Activated naive CD4-positive, alpha-beta T cell treated with anti-CD3 and anti-CD28 coated beads for 36 hours (primary cell): ENCODE data around the gene SKIC2. TPM values are rescaled to one million over a fixed set of nuclear protein-coding genes. Genes with fewer than 3 reads are reported as not detected.
A peak's percentile ranks its signal among the peaks of the same experiment; 100 is the strongest.
"Not testable (repeated sequence)": the region's sequence is repeated elsewhere in the genome, so short reads cannot be mapped to it uniquely, and the experiment has no call there.

Experiments
- CTCF ChIA-PET: fragments of 350-600 bp; sonication (Branson Sonifier 250); formaldehyde crosslinking; loops from one replicate; lab custom pipeline; 2021; ENCODE audit warnings: antibody characterized with exemption; lab: Charles Lee
- DNase-seq: peaks from one replicate; pipeline ENCODE4 v3.0.0-alpha.2; 2020
- H3K27ac Mint-ChIP-seq: one replicate; pipeline ENCODE4 v1.8.0; 2021; ENCODE audit warnings: mild to moderate bottlenecking, mixed read lengths
- H3K27me3 Mint-ChIP-seq: one replicate; pipeline ENCODE4 v1.8.0; 2021; ENCODE audit warnings: low read depth, mixed read lengths
- H3K36me3 Mint-ChIP-seq: one replicate; pipeline ENCODE4 v1.8.0; 2021; ENCODE audit warnings: low read depth, mixed read lengths
- H3K4me1 Mint-ChIP-seq: one replicate; pipeline ENCODE4 v1.8.0; 2021; ENCODE audit warnings: low read depth, mixed read lengths
- H3K4me3 Mint-ChIP-seq: one replicate; pipeline ENCODE4 v1.8.0; 2021; ENCODE audit warnings: mild to moderate bottlenecking, moderate library complexity, mixed read lengths
- H3K9me3 Mint-ChIP-seq: one replicate; pipeline ENCODE4 v1.8.0; 2021; ENCODE audit warnings: mixed read lengths
- intact Hi-C: fragments of 100-400 bp; cut with micrococcal nuclease; formaldehyde crosslinking; loops from one replicate; pipeline ENCODE4 v1.15.1; 2023
- total RNA-seq, 2 experiments: library from RNA; stranded (reverse); gene quantifications; one replicate each; pipeline ENCODE4 v1.2.3, GENCODE V29; 2021

Gene SKIC2
- total RNA-seq: 100 to 1,000 TPM in 1 of 2 experiments, 10 to 100 TPM in 1; 93.6 to 101 TPM

DNA sequence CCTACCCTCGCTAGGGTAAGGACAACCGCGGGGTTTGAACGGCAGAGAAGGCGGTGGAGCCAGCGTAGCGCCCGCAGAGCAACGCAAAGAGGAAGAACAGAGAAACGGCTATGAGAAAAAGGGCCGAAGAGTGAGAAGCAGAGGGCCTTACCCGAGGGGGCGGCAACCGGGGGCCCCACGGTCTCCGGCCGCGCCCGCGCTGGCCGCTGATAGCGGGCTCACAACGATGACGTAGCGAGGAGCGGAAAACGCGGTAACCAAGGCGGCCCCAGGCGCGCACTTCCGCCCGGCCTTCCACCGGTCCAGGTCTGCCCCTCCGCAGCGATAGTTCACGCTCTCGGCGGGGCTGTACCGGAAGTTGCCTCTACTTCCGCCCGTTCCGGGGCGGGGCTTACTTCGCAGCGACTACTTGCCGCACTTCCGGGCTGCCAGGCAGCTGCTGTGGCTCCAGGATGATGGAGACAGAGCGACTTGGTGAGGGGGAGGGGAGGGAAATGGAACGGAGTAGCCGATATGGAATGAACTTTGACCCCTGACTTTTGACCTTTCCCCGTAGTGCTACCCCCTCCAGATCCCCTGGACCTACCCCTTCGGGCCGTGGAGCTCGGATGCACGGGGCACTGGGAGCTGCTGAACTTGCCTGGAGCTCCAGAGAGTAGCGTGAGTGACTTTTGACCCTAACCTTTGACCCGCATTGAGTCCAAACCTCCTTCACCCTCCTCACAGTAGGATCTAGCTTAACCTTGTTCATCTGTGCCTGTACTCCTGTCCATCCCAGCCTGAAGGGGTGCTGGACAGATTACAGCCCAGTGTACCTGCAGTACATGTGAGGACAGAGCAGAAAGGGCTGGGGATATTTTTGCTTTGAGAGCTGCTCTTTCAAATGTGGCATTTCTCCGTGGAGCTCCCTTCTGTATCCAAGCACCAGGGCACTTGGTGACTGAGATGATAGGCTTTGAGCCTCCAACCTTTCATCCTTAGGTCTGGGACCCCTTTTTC, at the start of gene SKIC2, which contains the start of gene NELFE:
Gene SKIC2 (plus strand): TSS at position 435 of the 999 bp plus-strand sequence. CDS start 18 bp downstream, at position 453.
Gene NELFE (minus strand): TSS at position 231 of the 999 bp plus-strand sequence. CDS start 525 bp downstream, outside the sequence.
- CTCF ChIA-PET: interaction anchor here (0.6 to 1.4 kb wide), 4 partner anchors 15 to 897 kb away, joined by 3 to 4 read pairs (median 4); no protein-coding TSS in a partner anchor
- Mint-ChIP-seq H3K27ac (peak within 1 kb of the TSS; percentile 94), H3K4me1 (peaks cover 41% of the 10 kb centered on the region), H3K36me3 (peaks cover 38% of the 10 kb centered on the region), H3K27me3 (no peaks in the 10 kb centered on the region), H3K4me3 (peak within 1 kb of the TSS; percentile 95), H3K9me3 (no peaks in the 10 kb centered on the region)
- DNase-seq: peak; percentile 99
- intact Hi-C loops: loop anchor here (1.0 to 5.0 kb wide), 9 partner anchors 13 to 412 kb away; partner anchors contain the start of genes ATP6V1G2, DXO, FKBPL and NFKBIL1

DNA sequence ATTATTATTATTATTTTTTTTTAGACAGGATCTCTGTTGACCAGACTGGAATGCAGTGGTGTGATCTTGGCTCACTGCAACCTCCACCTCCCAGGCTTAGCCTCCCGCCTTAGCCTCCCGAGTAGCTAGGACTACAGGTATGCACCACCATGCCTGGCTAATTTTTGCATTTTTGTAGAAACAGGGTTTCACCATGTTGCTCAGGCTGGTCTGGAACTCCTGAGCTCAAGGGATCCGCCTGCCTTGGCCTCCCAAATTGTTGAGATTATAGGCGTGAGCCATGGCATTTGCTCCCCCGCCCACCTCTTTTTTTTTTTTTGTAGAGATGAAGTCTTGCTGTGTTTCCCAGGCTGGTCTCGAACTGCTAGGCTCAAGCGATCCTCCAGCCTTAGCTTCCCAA, 49.7 kb upstream of the SKIC2 start:
- DNase-seq, H3K36me3 Mint-ChIP-seq, H3K9me3 Mint-ChIP-seq, H3K27me3 Mint-ChIP-seq, H3K4me3 Mint-ChIP-seq, intact Hi-C loops, H3K27ac Mint-ChIP-seq: not testable (repeated sequence)
- peaks cover 15% of the 10 kb centered on the region for H3K4me1 Mint-ChIP-seq
- CTCF ChIA-PET: interaction anchor here (0.5 to 0.7 kb wide), 3 partner anchors 22 to 231 kb away, joined by 3 to 4 read pairs (median 4); no protein-coding TSS in a partner anchor

DNA sequence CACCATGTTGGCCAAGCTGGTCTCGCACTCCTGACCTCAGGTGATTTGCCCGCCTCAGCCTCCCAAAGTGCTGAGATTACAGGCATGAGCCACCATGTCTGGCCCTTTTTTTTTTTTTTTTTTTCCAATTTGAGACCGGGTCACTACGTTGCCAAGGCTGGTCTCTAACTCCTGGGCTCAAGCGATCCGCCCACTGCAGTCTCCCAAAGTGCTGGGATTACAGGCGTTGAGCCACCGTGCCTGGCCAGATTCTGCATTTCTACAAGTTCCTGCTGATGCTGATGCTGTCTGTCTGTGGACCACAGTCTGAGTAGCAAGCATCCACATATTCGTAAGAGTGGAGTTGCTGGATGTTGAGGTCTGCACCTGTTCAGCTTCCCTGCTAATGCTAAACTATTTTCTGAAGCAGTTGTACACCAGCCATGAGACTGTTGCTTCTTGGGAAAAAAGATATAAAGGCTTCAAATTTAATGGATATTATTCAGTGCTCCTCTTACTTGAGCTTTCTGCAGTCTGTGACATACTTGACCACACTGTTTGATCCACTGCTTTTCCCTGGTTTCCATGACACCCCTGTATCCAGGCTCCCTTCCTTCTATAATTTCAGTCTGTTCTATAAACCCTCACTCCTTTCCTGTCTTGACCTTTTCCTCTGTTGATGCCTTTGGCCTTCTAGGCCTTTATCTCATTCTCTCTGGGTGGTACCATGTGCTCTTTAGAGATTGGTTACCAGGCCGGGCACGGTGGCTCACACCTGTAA, 47.0 kb upstream of the SKIC2 start:
- peaks cover 15% of the 10 kb centered on the region for H3K4me1 Mint-ChIP-seq
- H3K27ac Mint-ChIP-seq: no peak overlapping the region
- H3K36me3 Mint-ChIP-seq: no peaks in the 10 kb centered on the region
- intact Hi-C loops: no loop called here
- no peaks in the 10 kb centered on the region for H3K9me3 Mint-ChIP-seq
- H3K4me3 Mint-ChIP-seq: no peak overlapping the region
- peaks cover 5% of the 10 kb centered on the region for H3K27me3 Mint-ChIP-seq
- CTCF ChIA-PET: interaction anchor here (1.0 kb wide), 1 partner anchor 40 kb away, joined by 3 read pairs; no protein-coding TSS in a partner anchor
- no peak for DNase-seq

DNA sequence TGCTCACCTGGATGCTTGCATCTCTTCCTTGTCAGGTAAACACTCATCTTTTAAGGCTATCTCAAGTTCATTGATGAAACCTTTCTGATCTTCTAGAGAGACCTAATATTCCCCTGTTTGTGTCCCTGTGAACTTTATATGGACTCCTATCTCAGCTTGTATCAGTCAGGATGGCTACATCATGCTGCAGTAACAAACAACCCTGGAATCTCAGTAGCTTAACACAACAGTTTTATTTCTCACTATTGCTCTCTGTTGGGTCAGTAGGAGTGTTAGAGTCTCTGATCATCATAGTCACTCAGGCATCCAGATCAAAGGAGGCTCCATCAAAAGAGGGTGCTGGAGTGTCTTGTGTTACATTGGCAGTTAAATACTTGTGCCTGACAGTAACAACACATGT, 43.6 kb upstream of the SKIC2 start:
- H3K27ac Mint-ChIP-seq: no peak overlapping the region
- intact Hi-C loops: no loop called here
- no peak overlapping the region for H3K4me3 Mint-ChIP-seq
- no peak for DNase-seq
- peaks cover 12% of the 10 kb centered on the region for H3K4me1 Mint-ChIP-seq
- CTCF ChIA-PET: no interaction called here
- no peaks in the 10 kb centered on the region for H3K9me3 Mint-ChIP-seq
- H3K36me3 Mint-ChIP-seq: no peaks in the 10 kb centered on the region
- H3K27me3 Mint-ChIP-seq: peaks cover 5% of the 10 kb centered on the region

DNA sequence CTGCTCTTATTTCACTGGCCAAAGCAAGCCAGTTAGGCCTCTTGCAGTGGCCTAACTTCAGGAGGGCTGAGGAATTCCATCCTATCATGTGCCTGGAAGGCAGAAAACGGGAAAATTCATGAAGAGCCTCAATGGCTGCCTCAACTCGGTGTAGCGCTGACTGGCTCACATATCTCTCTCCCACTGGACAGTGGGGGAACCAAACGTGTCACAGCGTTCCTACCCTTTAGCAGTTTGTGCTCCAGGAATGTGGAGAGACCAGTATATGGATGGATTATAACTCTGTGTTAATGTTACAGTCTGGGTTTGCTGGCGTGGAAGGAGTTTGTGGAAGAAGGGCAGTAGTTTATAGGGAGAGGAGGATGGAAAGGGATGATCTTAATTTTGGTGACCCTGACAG, 43.2 kb upstream of the SKIC2 start:
- Mint-ChIP-seq H3K4me3 (no peak overlapping the region), H3K36me3 (no peaks in the 10 kb centered on the region), H3K27ac (no peak overlapping the region), H3K27me3 (peaks cover 5% of the 10 kb centered on the region), H3K9me3 (no peaks in the 10 kb centered on the region), H3K4me1 (peaks cover 10% of the 10 kb centered on the region)
- intact Hi-C loops: no loop called here
- CTCF ChIA-PET: interaction anchor here (0.6 kb wide), 1 partner anchor 59 kb away, joined by 3 read pairs; no protein-coding TSS in a partner anchor
- no peak for DNase-seq

DNA sequence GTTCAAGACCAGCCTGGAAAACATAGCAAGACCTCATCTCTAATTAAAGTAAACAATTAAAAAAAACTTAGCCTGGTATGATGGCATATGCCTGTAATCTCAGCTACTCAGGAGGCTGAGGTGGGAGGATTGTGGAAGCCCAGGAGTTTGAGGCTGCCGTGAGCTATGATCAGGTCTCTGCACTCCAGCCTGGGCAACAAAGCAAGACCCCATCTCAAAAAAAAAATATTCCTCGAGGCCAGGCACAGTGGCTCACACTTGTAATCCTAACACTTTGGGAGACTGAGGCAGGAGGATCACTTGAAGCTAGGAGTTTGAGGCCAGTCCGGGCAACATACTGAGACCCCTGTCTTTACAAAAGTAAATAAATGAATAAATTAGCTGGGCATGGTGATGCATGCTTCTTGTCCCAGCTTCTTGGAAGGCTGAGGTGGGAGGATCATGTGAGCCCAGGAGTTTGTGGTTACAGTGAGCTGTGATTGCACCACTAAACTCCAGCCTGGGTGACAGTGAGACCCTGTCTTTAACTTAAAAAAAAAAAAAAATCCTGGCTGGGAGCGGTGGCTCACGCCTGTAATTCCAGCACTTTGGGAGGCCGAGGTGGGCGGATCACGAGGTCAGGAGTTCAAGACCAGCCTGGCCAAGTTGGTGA, 40.8 kb upstream of the SKIC2 start:
- no peak for DNase-seq
- H3K36me3 Mint-ChIP-seq: no peaks in the 10 kb centered on the region
- intact Hi-C loops: no loop called here
- no peak overlapping the region for H3K27ac Mint-ChIP-seq
- H3K4me3 Mint-ChIP-seq: no peak overlapping the region
- no peaks in the 10 kb centered on the region for H3K27me3 Mint-ChIP-seq
- CTCF ChIA-PET: interaction anchor here (0.6 kb wide), 1 partner anchor 33 kb away, joined by 3 read pairs; no protein-coding TSS in a partner anchor
- no peaks in the 10 kb centered on the region for H3K9me3 Mint-ChIP-seq
- H3K4me1 Mint-ChIP-seq: no peaks in the 10 kb centered on the region

DNA sequence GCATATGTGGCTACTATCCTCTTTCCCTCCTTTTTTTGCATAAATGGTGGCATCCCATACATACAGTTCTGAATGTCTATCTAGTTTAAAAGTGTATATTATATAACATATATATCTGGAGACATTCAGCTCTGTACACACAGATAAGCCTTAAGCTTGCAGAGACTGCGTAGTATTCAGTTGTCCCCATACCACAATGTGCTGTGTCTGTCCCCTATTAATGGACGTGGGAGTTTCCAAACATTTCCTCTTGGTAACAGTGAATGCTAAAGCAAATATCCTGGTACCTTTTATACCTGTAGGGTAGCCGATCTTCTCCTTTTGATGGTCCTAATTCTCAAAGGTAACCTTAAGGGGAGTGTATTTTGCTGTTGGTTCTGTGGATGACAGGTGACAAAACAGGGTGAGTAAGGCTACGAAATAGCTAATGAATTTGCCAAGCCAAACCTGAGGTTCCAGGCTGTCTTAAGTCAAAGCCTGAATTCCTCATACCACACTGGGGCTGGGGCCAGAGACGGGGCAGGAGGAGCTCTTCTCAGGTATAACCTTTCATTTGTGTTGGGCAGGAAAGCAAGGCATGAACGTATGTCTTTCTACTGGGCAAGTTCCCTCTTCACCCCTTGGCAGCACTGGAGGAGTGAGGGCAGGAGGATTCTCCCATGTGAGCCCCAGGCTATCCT, 39.2 kb upstream of the SKIC2 start:
- no peaks in the 10 kb centered on the region for H3K9me3 Mint-ChIP-seq
- CTCF ChIA-PET: interaction anchor here (0.5 to 1.1 kb wide), 2 partner anchors 33 to 133 kb away, joined by 3 read pairs; no protein-coding TSS in a partner anchor
- H3K4me1 Mint-ChIP-seq: no peaks in the 10 kb centered on the region
- intact Hi-C loops: no loop called here
- H3K36me3 Mint-ChIP-seq: no peaks in the 10 kb centered on the region
- H3K27ac Mint-ChIP-seq: no peak overlapping the region
- no peak for DNase-seq
- no peak overlapping the region for H3K4me3 Mint-ChIP-seq
- no peaks in the 10 kb centered on the region for H3K27me3 Mint-ChIP-seq

DNA sequence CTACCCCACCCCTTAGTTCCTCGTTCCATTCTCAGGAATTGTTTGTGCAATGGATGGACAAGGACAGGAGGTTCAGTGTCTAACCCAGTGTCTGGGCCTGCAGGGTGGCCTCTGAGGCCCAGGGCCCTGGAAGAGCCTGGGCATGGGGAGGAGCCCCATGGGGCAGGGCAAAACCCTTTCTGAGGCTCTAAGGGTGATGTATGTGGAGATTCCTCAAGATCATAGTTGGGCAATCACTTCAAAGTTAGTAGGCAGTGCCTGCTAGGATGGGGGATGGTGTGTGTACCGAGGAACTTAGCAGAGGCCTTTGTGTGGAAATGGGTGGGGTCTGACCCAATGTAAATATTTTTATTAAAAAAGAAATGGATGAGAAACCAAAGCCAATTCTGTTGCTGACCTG, 38.2 kb upstream of the SKIC2 start:
- CTCF ChIA-PET: interaction anchor here (1.1 kb wide), 1 partner anchor 32 kb away, joined by 3 read pairs; no protein-coding TSS in a partner anchor

DNA sequence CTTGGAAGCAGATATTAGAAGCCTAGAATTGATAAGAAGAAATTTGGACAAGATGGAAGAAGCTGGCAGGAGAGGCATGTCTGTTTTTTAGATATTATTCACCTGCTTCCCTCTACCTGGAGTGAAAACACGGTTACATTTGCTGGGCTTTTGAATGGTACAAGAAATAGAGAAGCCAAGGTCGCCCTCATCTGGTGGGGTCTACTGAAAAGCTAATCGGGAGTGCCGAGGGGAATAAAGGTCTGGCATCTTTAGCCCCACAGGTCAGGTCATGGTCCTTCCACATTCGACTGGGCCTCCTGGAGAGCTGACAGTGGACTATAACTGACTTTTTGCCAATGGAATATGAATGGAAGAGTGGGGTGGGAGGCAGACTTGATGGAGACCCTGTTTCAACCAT, 36.0 kb upstream of the SKIC2 start:
- H3K27ac Mint-ChIP-seq: no peak overlapping the region
- no peak overlapping the region for H3K4me3 Mint-ChIP-seq
- CTCF ChIA-PET: interaction anchor here (0.7 to 1.7 kb wide), 3 partner anchors 24 to 242 kb away, joined by 3 to 4 read pairs (median 3); partner anchors contain the start of gene LY6G5C
- no peaks in the 10 kb centered on the region for H3K4me1 Mint-ChIP-seq
- intact Hi-C loops: no loop called here
- no peaks in the 10 kb centered on the region for H3K27me3 Mint-ChIP-seq
- peak; percentile 71 for DNase-seq
- H3K36me3 Mint-ChIP-seq: no peaks in the 10 kb centered on the region
- no peaks in the 10 kb centered on the region for H3K9me3 Mint-ChIP-seq

More for the DNA sequence above, 38.2 kb upstream of the SKIC2 start:
- H3K27me3 Mint-ChIP-seq: no peaks in the 10 kb centered on the region
- H3K4me3 Mint-ChIP-seq: no peak overlapping the region
- no peaks in the 10 kb centered on the region for H3K4me1 Mint-ChIP-seq
- no peak overlapping the region for H3K27ac Mint-ChIP-seq
- no peaks in the 10 kb centered on the region for H3K36me3 Mint-ChIP-seq
- no peak for DNase-seq
- intact Hi-C loops: no loop called here
- no peaks in the 10 kb centered on the region for H3K9me3 Mint-ChIP-seq

DNA sequence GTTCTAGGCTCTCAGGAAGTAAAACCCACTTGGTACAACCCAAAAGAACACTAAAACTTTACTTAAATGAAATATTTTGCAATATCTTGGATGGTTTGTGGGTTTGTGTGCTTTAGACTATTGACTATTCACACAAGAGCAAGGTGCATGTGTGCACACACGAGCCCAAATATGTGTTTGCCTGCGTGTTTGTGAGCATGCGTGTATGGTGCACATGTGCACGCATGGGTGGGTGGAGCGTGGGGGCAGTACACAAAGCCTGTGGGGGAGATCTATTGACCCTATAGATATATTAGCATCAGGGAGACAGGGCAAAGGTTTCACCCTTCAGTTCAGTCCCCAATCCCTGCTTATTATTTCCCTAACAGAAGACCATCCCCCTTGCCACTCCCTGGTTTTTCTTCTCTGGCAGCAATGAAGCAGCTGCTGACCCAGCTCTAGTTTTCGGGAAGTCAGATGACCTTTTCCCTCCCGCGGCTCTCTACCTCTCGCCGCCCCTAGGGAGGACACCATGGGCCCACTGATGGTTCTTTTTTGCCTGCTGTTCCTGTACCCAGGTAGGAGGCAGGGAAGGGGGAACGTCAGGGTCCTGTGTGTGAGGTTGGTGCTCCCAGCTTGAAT, 31.6 kb upstream of the SKIC2 start, which contains the start of gene C2:
Gene C2 (plus strand): TSS at position 476 of the 621 bp plus-strand sequence. CDS start 36 bp downstream, at position 512.
- H3K27ac Mint-ChIP-seq: no peak within 1 kb of the TSS
- H3K36me3 Mint-ChIP-seq: no peaks in the 10 kb centered on the region
- intact Hi-C loops: no loop called here
- no peaks in the 10 kb centered on the region for H3K9me3 Mint-ChIP-seq
- DNase-seq: no peak
- H3K4me3 Mint-ChIP-seq: no peak within 1 kb of the TSS
- H3K4me1 Mint-ChIP-seq: no peaks in the 10 kb centered on the region
- CTCF ChIA-PET: no interaction called here
- H3K27me3 Mint-ChIP-seq: no peaks in the 10 kb centered on the region
